Transverse colon (tissue), 4 donors: Measurements from ENCODE around the gene GGT1.
"Not testable (repeated sequence)": the region's sequence is repeated elsewhere in the genome, so short reads cannot be mapped to it uniquely, and the experiment has no call there.

Experiments used
- CTCF ChIP-seq, 5 experiments: fragments of 200-600 bp in 3 of 5; fragments of 450-650 bp in 2 of 5; sonication (generic) in 3 of 5; IDR thresholded peaks; 1 replicate in 2 of 5; 2 replicates in 3 of 5; pipeline ENCODE4 v1.5.1; 2016 to 2017; ENCODE audit warnings: antibody characterized with exemption in 5 of 5, inconsistent platforms in 3 of 5, mild to moderate bottlenecking in 2 of 5, moderate library complexity in 1 of 5
- POLR2AphosphoS5 ChIP-seq, 3 donors: sonication (generic); formaldehyde crosslinking; IDR thresholded peaks; one replicate each; pipeline ENCODE4 v1.6.1; 2016; ENCODE audit warnings: antibody characterized with exemption in 3 of 3

GRCh38 chr22:24636513-24636912 lies 33.5 kb downstream of the GGT1 start:
- not testable (repeated sequence) for TF ChIP-seq CTCF, POLR2AphosphoS5 (IDR thresholded peaks at IDR 0.05)
